Left ventricle myocardium inferior (tissue), 1 donor: ENCODE results near the gene WNK1. TPM values are rescaled to one million over a fixed set of nuclear protein-coding genes. Genes with fewer than 3 reads are reported as not detected.

Experiments used
- DNase-seq: peaks from one replicate; pipeline ENCODE4 v3.0.0-alpha.2; 2020
- H3K27ac ChIP-seq: fragments of 200-600 bp; replicated peaks from 2 replicates; pipeline ENCODE4 v1.8.0; 2021
- H3K27me3 ChIP-seq: fragments of 200-600 bp; 2 replicates; pipeline ENCODE4 v1.8.0; 2021; ENCODE audit warnings: low read depth
- H3K36me3 ChIP-seq: fragments of 200-600 bp; 2 replicates; pipeline ENCODE4 v1.8.0; 2021
- H3K4me1 ChIP-seq: fragments of 200-600 bp; 2 replicates; pipeline ENCODE4 v1.8.0; 2021
- H3K4me3 ChIP-seq: fragments of 200-600 bp; 2 replicates; pipeline ENCODE4 v1.8.0; 2021; ENCODE audit warnings: mild to moderate bottlenecking, moderate library complexity
- H3K9me3 ChIP-seq: fragments of 200-600 bp; replicated peaks from 2 replicates; pipeline ENCODE4 v1.8.0; 2021
- CTCF ChIP-seq: fragments of 200-600 bp; IDR thresholded peaks from 2 replicates; pipeline ENCODE4 v1.8.0; 2021; ENCODE audit warnings: antibody characterized with exemption, mild to moderate bottlenecking, borderline replicate concordance
- intact Hi-C: fragments of 100-400 bp; cut with micrococcal nuclease; formaldehyde crosslinking; loops from one replicate; pipeline ENCODE4 v1.11.0; 2022
- total RNA-seq: library from RNA; stranded (reverse); fragmentation: NEBNext Ultra II Directional; extraction: Animal tissue kit (Norgen Biotek cat#: 25700); gene quantifications from one replicate; pipeline ENCODE4 v1.2.1, GENCODE V29; 2021
- donor health status: DM: no; HTN: yes; CAD: no; lungs with severe emphysema.

Gene WNK1
- total RNA-seq, 1 donor from 2014 or later, result 289 TPM

- Histone ChIP-seq H3K27ac (no peak overlapping the region), H3K9me3 (no peaks in the 10 kb centered on the region), H3K27me3 (no peaks in the 10 kb centered on the region), H3K4me3 (no peak overlapping the region), H3K36me3 (peaks cover 97% of the 10 kb centered on the region), H3K4me1 (no peaks in the 10 kb centered on the region)
- no peak for DNase-seq
- no peak for TF ChIP-seq CTCF
- intact Hi-C loops, result no loop called here
Measured at GRCh38 chr12:879641-880040, 127.3 kb downstream of the WNK1 start.

DNA sequence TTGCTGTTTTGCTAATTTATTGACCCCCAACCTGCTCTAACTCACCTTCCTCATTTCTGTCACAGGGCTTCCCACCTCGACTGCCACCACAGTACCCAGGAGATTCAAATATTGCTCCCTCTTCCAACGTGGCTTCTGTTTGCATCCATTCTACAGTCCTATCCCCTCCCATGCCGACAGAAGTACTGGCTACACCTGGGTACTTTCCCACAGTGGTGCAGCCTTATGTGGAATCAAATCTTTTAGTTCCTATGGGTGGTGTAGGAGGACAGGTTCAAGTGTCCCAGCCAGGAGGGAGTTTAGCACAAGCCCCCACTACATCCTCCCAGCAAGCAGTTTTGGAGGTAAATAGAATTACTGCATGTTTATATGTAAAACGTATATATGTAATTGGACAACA is 128.3 kb downstream of the WNK1 start:
- no peak overlapping the region for H3K27ac ChIP-seq
- no peaks in the 10 kb centered on the region for H3K27me3 ChIP-seq
- H3K4me1 ChIP-seq, result no peaks in the 10 kb centered on the region
- TF ChIP-seq CTCF, result no peak
- intact Hi-C loops, result no loop called here
- DNase-seq, result no peak
- no peaks in the 10 kb centered on the region for H3K9me3 ChIP-seq
- peaks cover 98% of the 10 kb centered on the region for H3K36me3 ChIP-seq
- H3K4me3 ChIP-seq, result no peak overlapping the region

- DNase-seq, result no peak
- Histone ChIP-seq H3K9me3 (no peaks in the 10 kb centered on the region), H3K36me3 (peaks cover 100% of the 10 kb centered on the region), H3K4me1 (no peaks in the 10 kb centered on the region), H3K27me3 (no peaks in the 10 kb centered on the region), H3K27ac (no peak overlapping the region), H3K4me3 (no peak overlapping the region)
- no peak for TF ChIP-seq CTCF
- intact Hi-C loops, result no loop called here
Measured at GRCh38 chr12:884746-885414, 132.5 kb downstream of the WNK1 start.

GRCh38 chr12:885701-886100 is 133.3 kb downstream of the WNK1 start:
- Histone ChIP-seq H3K4me3 (no peak overlapping the region), H3K9me3 (no peaks in the 10 kb centered on the region), H3K27me3 (no peaks in the 10 kb centered on the region), H3K4me1 (no peaks in the 10 kb centered on the region), H3K36me3 (peaks cover 100% of the 10 kb centered on the region), H3K27ac (no peak overlapping the region)
- intact Hi-C loops, result no loop called here
- no peak for TF ChIP-seq CTCF
- DNase-seq, result no peak

DNA sequence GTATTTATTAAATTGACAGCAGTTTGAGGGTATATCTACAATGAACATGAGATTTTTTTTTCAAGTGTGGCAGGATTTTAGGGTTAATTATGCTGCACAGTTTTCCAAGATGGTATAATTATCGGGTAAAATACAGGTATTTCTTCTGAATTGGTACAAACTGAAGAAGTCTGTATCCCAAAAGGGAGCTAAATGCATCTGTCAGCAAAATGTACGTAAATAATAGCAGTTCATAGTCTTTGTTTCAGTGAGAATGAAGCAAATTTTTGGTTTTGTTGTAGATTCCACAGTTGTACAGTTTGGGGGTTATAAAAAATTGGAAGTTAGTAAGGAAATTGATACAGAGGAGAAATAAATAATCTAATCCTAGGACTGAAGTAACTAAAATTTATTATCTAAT is 133.8 kb downstream of the WNK1 start:
- intact Hi-C loops, result no loop called here
- H3K9me3 ChIP-seq, result no peaks in the 10 kb centered on the region

More for the DNA sequence above, 133.8 kb downstream of the WNK1 start:
- Histone ChIP-seq H3K27me3 (no peaks in the 10 kb centered on the region), H3K36me3 (peaks cover 100% of the 10 kb centered on the region), H3K4me3 (no peak overlapping the region), H3K4me1 (no peaks in the 10 kb centered on the region), H3K27ac (no peak overlapping the region)
- no peak for TF ChIP-seq CTCF
- DNase-seq, result no peak
